ENCODE results near the gene MACF1. TPM values are rescaled to one million over a fixed set of nuclear protein-coding genes. Genes with fewer than 3 reads are reported as not detected.

Gene MACF1
- total and polyA plus RNA-seq, 2 donors, result 93.2 to 124 TPM

DNA sequence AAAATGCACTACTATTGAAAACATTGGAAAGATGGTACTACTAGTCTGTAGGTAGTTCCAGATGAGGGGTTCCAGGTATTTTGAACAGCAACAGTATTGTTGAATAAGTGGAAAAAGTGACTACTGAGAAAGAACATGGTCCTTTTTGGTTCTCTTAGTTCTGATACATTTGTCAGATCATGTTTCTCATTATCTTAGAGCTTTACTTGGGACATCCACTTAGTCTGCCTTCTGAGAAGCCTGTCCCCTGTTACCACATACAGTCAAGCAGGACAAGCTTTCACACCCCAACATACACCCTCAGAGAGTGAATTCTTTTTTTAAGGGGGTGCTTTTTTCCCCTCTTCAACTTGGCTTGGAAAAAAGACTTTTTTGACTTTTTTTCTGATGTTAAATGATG lies 41.0 kb upstream of the MACF1 start:
- Histone ChIP-seq H3K36me3 (ENCODE audit: control insufficient read depth in 2 of 2, insufficient read depth in 2 of 2, low read length in 1 of 2) (no peaks in the 10 kb centered on the region), H3K27me3 (ENCODE audit: control insufficient read depth in 2 of 2, insufficient read depth in 1 of 2, low read length in 1 of 2) (no peaks in the 10 kb centered on the region), H3K4me3 (ENCODE audit: low read length in 2 of 2) (no peak overlapping the region), H3K4me1 (ENCODE audit: control insufficient read depth in 2 of 2, insufficient read depth in 2 of 2, low read length in 2 of 2) (no peaks in the 10 kb centered on the region), H3K27ac (ENCODE audit: low read depth in 1 of 2, low read length in 1 of 2) (no peak overlapping the region), H3K9me3 (ENCODE audit: control insufficient read depth in 2 of 2, insufficient read depth in 1 of 2, low read length in 1 of 2) (no peaks in the 10 kb centered on the region)
- no peak for DNase-seq (ENCODE audit: low read depth in 6 of 9, low spot score in 9 of 9)

DNA sequence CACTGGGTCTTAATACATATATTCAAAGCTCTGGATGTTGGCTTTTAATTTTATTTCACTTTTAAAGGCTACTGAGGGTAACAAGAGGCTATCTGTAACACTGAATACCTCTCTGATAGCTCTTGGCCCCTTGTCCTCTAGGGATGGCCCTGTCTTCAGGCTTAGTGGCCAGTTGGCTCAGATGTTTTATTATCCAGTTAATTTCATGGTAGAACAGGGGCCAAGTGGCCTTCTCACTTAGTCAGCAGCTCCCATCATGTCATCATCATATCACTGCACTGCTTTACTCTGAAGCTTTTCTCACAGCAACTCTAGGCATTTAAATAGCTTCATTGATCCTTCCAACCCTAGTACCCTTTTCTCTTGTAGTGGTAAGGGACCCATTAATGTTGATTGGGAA lies 40.2 kb upstream of the MACF1 start:
- Histone ChIP-seq H3K9me3 (ENCODE audit: control insufficient read depth in 2 of 2, insufficient read depth in 1 of 2, low read length in 1 of 2) (no peaks in the 10 kb centered on the region), H3K27ac (ENCODE audit: low read depth in 1 of 2, low read length in 1 of 2) (no peak overlapping the region), H3K27me3 (ENCODE audit: control insufficient read depth in 2 of 2, insufficient read depth in 1 of 2, low read length in 1 of 2) (no peaks in the 10 kb centered on the region), H3K4me3 (ENCODE audit: low read length in 2 of 2) (no peak overlapping the region), H3K4me1 (ENCODE audit: control insufficient read depth in 2 of 2, insufficient read depth in 2 of 2, low read length in 2 of 2) (no peaks in the 10 kb centered on the region), H3K36me3 (ENCODE audit: control insufficient read depth in 2 of 2, insufficient read depth in 2 of 2, low read length in 1 of 2) (no peaks in the 10 kb centered on the region)
- no peak for DNase-seq (ENCODE audit: low read depth in 6 of 9, low spot score in 9 of 9)

DNA sequence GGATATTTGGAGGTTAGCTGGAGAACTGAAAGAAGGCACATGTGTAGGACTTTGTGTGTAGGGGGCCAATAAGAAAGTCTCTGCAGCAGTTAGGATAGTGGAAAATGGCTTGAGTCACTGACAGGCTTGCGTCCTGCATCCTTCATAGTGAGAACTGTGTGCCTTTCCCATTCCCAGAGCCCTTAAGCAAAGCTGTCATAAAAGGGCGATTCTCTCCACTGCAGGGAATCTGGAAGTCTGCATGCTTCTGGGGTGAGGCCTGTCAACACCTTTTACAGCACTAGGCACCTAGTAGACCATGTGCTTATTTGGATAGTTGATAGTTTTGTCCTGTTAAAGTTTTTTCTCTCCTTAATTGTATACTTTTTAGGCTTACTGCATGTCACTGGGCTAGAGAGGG lies 39.4 kb upstream of the MACF1 start:
- no peaks in the 10 kb centered on the region for H3K9me3 ChIP-seq (ENCODE audit: control insufficient read depth in 2 of 2, insufficient read depth in 1 of 2, low read length in 1 of 2)
- H3K4me3 ChIP-seq (ENCODE audit: low read length in 2 of 2), result no peak overlapping the region
- no peaks in the 10 kb centered on the region for H3K4me1 ChIP-seq (ENCODE audit: control insufficient read depth in 2 of 2, insufficient read depth in 2 of 2, low read length in 2 of 2)
- H3K36me3 ChIP-seq (ENCODE audit: control insufficient read depth in 2 of 2, insufficient read depth in 2 of 2, low read length in 1 of 2), result no peaks in the 10 kb centered on the region
- no peak for DNase-seq (ENCODE audit: low read depth in 6 of 9, low spot score in 9 of 9)
- H3K27me3 ChIP-seq (ENCODE audit: control insufficient read depth in 2 of 2, insufficient read depth in 1 of 2, low read length in 1 of 2), result no peaks in the 10 kb centered on the region
- 100% methylated on average over 2 of the region's 2 CpGs for WGBS
- H3K27ac ChIP-seq (ENCODE audit: low read depth in 1 of 2, low read length in 1 of 2), result no peak overlapping the region

DNA sequence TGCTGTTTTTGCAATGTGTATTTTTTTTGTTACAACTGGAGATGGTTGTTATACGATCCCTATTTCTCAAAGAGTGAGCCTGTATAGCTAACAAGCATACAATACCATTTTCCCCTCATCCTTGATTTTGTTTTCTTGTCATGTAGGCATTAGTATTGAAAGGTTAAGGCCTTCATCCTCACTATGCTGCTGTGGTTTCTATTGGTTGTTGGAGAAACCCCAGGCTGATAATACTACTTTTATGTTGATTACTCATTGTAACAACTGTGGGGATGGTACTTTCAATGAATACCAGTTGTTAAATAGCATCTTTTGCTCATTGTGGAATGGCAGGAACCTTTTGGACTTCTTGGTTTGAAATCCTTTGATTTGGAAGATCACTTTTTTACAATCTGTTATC lies 39.0 kb upstream of the MACF1 start:
- Histone ChIP-seq H3K27me3 (ENCODE audit: control insufficient read depth in 2 of 2, insufficient read depth in 1 of 2, low read length in 1 of 2) (no peaks in the 10 kb centered on the region), H3K27ac (ENCODE audit: low read depth in 1 of 2, low read length in 1 of 2) (no peak overlapping the region), H3K4me3 (ENCODE audit: low read length in 2 of 2) (no peak overlapping the region), H3K9me3 (ENCODE audit: control insufficient read depth in 2 of 2, insufficient read depth in 1 of 2, low read length in 1 of 2) (no peaks in the 10 kb centered on the region), H3K36me3 (ENCODE audit: control insufficient read depth in 2 of 2, insufficient read depth in 2 of 2, low read length in 1 of 2) (no peaks in the 10 kb centered on the region), H3K4me1 (ENCODE audit: control insufficient read depth in 2 of 2, insufficient read depth in 2 of 2, low read length in 2 of 2) (no peaks in the 10 kb centered on the region)
- 100% methylated on average over 1 of the region's 1 CpG for whole genome bisulfite sequencing
- no peak for DNase-seq (ENCODE audit: low read depth in 6 of 9, low spot score in 9 of 9)

DNA sequence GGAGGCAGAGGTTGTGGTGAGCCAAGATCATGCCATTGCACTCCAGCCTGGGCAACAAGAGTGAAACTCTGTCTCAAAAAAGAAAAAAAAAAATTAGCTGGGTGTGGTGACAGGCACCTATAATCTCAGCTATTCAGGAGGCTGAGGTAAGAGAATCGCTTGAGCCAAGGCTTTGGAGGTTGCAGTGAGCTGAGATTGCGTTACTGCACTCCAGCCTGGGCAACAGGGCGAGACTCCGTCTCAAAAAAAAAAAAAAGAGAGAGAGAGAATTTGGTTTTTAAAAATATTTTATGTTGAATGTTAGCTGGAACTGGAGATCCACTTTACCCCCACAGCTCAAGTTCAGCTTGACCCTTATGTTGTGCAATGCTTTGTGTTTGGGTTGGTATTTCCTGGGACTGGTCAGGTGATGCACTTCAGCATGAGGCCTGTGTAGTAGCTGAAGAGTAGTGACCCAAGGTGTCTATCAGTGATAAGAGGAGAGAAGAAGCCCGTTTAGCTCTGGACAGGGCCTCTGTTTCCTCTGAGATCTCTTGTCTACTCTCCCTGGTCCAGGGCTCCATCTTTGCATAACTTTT lies 36.8 kb upstream of the MACF1 start:
- no peak for DNase-seq (ENCODE audit: low read depth in 6 of 9, low spot score in 9 of 9)
- no peaks in the 10 kb centered on the region for H3K36me3 ChIP-seq (ENCODE audit: control insufficient read depth in 2 of 2, insufficient read depth in 2 of 2, low read length in 1 of 2)
- 88% methylated on average over 5 of the region's 5 CpGs for WGBS
- no peak overlapping the region for H3K27ac ChIP-seq (ENCODE audit: low read depth in 1 of 2, low read length in 1 of 2)
- no peaks in the 10 kb centered on the region for H3K9me3 ChIP-seq (ENCODE audit: control insufficient read depth in 2 of 2, insufficient read depth in 1 of 2, low read length in 1 of 2)
- no peaks in the 10 kb centered on the region for H3K27me3 ChIP-seq (ENCODE audit: control insufficient read depth in 2 of 2, insufficient read depth in 1 of 2, low read length in 1 of 2)
- H3K4me1 ChIP-seq (ENCODE audit: control insufficient read depth in 2 of 2, insufficient read depth in 2 of 2, low read length in 2 of 2), result no peaks in the 10 kb centered on the region
- H3K4me3 ChIP-seq (ENCODE audit: low read length in 2 of 2), result no peak overlapping the region

DNA sequence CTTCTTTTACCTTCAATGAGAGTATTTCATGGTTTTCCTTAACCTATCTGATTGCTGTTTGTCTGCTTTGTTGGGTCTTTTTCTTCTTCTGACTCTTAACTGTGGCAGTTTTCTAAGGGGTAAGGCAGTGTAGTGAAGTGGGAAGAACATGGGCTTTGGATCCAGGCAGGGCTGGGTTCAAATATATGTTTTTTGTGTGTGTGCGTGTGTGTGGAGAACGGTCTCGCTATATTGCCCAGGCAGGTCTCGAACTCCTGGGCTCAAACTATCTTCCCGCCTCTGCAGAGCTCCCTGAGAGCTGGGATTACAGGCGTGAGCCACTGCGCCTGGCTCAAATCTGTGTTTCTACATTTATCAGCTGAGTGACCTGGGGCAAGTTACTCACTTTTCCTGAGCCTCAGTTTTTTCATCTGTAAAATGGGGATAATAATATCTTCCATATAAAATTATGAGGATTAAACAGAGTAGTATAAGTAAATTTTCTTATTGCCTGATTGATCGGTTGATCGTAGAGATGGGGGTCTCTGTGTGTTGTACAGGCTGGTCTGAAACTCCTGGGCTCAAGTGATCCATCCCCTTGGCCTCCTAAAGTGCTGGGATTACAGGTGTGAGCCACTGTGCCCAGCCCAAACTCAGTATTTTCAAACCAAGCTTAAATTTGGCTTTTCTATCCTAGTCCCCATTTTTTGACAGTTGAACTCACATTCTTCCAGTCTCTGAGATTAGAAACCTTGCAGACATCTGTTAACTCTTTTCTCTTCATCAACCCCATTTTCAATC lies 36.0 kb upstream of the MACF1 start:
- H3K4me1 ChIP-seq (ENCODE audit: control insufficient read depth in 2 of 2, insufficient read depth in 2 of 2, low read length in 2 of 2), result no peaks in the 10 kb centered on the region
- 98% methylated on average over 9 of the region's 9 CpGs for WGBS
- no peak overlapping the region for H3K27ac ChIP-seq (ENCODE audit: low read depth in 1 of 2, low read length in 1 of 2)

DNA sequence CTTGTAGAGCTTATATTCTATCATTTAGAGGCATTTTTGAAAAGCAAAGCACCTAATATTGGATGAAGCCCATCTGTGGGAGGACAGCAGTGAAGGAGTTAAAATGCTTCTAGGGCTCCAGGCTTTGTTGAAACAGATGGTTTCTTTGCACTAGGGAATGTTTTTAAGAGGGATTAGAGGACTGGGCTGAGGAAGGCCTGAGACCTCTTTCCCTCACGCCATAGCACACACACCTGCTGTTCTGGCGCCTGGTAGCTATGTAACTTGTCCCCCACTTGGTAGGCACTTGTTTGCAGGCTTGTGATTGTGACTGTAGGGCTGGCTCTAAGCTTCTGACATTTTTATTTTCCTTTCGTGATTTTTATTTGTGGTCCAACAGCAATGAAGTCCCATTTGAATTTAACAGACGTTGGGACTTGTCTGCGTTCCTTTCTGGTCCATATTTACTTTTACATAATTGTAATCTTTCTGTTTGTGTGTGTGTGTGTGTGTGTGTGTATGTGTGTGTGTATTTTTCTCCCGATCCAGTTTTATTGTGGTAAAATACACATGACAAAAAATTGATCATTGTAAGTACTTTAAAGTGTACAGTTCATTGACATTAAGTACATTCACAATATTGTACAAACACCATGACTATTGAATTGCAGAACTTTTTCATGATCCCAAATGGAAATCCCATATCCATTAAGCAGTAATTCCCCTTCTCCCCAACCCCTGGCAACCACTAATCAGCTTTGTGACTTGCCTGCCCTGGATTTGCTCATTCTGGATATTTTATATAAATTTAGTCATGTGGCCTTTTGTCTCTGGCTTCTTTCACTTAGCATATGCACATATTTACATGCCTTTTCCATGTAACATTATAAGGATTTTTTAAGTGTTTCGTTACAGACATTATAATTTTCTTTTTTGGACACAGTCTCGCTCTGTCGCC lies 33.5 kb upstream of the MACF1 start:
- H3K4me3 ChIP-seq (ENCODE audit: low read length in 2 of 2), result no peak overlapping the region
- H3K36me3 ChIP-seq (ENCODE audit: control insufficient read depth in 2 of 2, insufficient read depth in 2 of 2, low read length in 1 of 2), result no peaks in the 10 kb centered on the region
- no peak for DNase-seq (ENCODE audit: low read depth in 6 of 9, low spot score in 9 of 9)
- H3K27me3 ChIP-seq (ENCODE audit: control insufficient read depth in 2 of 2, insufficient read depth in 1 of 2, low read length in 1 of 2), result no peaks in the 10 kb centered on the region
- no peaks in the 10 kb centered on the region for H3K9me3 ChIP-seq (ENCODE audit: control insufficient read depth in 2 of 2, insufficient read depth in 1 of 2, low read length in 1 of 2)
- no peaks in the 10 kb centered on the region for H3K4me1 ChIP-seq (ENCODE audit: control insufficient read depth in 2 of 2, insufficient read depth in 2 of 2, low read length in 2 of 2)
- WGBS, result 98% methylated on average over 9 of the region's 9 CpGs
- no peak overlapping the region for H3K27ac ChIP-seq (ENCODE audit: low read depth in 1 of 2, low read length in 1 of 2)

More for the DNA sequence above, 36.0 kb upstream of the MACF1 start:
- Histone ChIP-seq H3K36me3 (ENCODE audit: control insufficient read depth in 2 of 2, insufficient read depth in 2 of 2, low read length in 1 of 2) (no peaks in the 10 kb centered on the region), H3K27me3 (ENCODE audit: control insufficient read depth in 2 of 2, insufficient read depth in 1 of 2, low read length in 1 of 2) (no peaks in the 10 kb centered on the region), H3K4me3 (ENCODE audit: low read length in 2 of 2) (no peak overlapping the region), H3K9me3 (ENCODE audit: control insufficient read depth in 2 of 2, insufficient read depth in 1 of 2, low read length in 1 of 2) (no peaks in the 10 kb centered on the region)
- no peak for DNase-seq (ENCODE audit: low read depth in 6 of 9, low spot score in 9 of 9)

DNA sequence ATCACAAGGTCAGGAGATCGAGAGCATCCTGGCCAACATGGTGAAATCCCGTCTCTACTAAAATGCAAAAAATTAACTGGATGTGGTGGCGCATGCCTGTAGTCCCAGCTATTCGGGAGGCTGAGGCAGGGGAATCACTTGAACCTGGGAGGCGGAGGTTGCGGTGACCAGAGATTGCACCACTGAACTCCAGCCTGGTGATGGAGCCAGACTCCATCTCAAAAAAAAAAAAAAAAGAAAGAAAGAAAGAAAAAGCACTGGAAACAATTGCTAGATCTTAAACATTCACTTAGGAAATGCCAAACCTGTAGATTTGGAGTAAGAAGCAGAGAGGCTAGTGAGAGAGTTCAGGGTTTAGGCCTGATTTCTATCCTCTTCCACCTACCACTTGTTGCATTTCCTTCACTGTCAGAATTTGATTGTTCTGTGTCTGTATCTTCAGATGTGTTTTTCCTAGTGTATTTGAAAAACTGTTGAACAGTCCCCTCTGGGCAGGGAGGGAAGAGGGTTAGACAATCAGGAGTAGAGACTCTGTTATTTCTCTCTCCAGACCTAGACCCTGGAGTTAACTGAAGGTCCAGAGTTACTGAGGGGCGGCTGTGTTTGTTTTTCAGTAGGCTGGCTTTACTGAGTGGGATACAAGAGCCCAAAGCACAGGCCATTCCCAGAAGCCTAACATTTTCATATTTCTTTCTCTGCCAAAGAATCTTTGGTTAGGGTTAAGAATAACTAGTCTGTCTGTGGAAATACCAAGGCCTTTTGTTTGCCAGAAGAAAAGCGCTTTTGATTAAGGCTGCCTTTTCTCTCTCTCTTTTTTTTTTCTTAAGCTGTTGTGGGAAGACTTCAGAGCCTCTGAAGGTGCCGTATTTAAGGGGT lies 31.1 kb upstream of the MACF1 start:
- no peak overlapping the region for H3K4me3 ChIP-seq (ENCODE audit: low read length in 2 of 2)
- 97% methylated on average over 9 of the region's 9 CpGs for WGBS

More for the DNA sequence above, 31.1 kb upstream of the MACF1 start:
- Histone ChIP-seq H3K27ac (ENCODE audit: low read depth in 1 of 2, low read length in 1 of 2) (no peak overlapping the region), H3K36me3 (ENCODE audit: control insufficient read depth in 2 of 2, insufficient read depth in 2 of 2, low read length in 1 of 2) (no peaks in the 10 kb centered on the region), H3K4me1 (ENCODE audit: control insufficient read depth in 2 of 2, insufficient read depth in 2 of 2, low read length in 2 of 2) (no peaks in the 10 kb centered on the region), H3K9me3 (ENCODE audit: control insufficient read depth in 2 of 2, insufficient read depth in 1 of 2, low read length in 1 of 2) (no peaks in the 10 kb centered on the region), H3K27me3 (ENCODE audit: control insufficient read depth in 2 of 2, insufficient read depth in 1 of 2, low read length in 1 of 2) (no peaks in the 10 kb centered on the region)
- DNase-seq (ENCODE audit: low read depth in 6 of 9, low spot score in 9 of 9), result no peak

All from thymus (tissue), 11 donors.